Measurements from ENCODE around the gene FOXB2.
"Not testable (repeated sequence)": the region's sequence is repeated elsewhere in the genome, so short reads cannot be mapped to it uniquely, and the experiment has no call there.

FOXB2 gene

GRCh38 chr9:77016121-77016525 is 3.3 kb upstream of the FOXB2 start:
- no peak for DNase-seq (ENCODE audit: low read depth in 2 of 2)

DNA sequence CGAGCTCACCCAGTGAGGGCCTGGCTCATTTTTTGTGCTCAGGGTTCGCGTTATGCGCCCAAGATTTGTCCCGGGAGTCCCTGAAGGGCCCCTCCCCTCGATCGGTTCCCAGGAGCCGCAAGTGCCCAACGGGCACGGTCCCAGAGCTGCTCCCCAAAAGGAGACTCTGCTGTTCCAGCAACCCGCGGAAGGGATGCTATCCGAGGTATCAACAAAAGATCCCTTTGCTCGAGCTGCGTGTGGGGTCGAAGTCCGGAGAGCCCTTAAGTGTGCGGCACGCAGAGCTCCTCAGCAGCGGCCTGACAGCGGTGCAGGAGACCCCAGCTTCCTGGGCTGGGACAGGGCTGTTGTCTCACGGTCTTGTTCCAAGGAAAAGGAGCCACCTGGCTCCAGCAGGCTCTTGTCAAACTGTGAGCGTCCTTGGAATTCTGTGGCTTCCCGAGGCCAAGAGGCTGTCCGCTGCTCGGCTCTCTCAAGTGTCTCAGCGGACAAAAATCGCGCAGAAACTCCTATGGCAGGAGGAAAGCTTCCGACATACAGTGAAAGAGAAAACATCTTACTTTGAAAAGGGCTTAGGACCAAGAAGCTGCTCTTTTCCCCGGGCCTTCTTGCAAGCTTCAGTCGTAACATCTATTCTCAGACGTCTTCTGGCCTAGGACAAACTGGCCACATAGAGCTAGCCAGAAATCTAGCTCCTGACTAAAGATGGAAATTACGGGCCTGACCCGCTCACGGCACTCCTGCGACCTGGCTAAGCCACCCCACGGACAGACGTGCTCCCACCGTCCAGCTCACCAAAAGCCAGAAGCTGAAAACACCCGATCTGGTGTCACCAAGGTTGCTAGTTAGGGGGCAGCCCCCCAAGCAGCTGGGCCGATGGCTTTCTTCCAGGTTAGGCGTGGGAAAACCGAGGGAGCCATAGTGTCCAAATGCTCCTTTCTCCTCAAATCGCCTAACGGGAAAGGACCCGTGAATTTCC is 2.6 kb upstream of the FOXB2 start:
- DNase-seq (ENCODE audit: low read depth in 2 of 2) = no peak

DNA sequence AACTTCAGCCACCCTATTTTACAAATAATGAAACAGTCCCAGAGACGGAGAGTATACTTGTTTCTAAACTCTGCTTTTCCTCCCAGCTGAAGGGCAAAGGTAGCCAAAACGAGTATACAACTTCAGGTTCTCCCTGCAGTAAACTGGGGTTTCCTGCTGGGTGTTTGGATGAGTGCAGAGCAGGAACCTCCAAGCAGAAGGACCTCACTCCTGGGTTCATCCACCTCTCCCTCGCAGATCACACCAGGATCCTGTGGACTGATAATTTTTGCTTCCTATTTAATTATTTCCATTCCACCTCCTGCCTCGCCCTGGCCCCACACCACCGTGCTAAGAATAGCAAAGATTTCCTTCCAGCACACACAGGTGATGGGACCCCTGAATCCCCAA is 2.0 kb upstream of the FOXB2 start:
- no peak for DNase-seq (ENCODE audit: low read depth in 2 of 2)

GRCh38 chr9:77018058-77018968 is 1.1 kb upstream of the FOXB2 start:
- no peak for DNase-seq (ENCODE audit: low read depth in 2 of 2)

DNA sequence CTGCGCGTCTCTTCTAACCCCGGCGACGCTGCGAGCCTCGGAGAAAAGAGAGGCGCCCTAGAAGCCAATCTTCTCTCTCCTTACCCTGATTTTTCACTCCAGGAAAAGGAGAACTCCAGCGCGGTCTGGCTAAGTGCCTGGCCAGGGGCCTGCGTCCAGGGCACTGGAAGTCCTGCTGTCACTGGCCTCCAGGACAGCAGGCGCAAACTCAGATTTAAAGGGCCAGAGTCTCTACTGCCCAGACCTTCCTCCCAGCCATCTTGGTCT is 553 bp upstream of the FOXB2 start:
- DNase-seq (ENCODE audit: low read depth in 2 of 2) = no peak

GRCh38 chr9:77019926-77020412 is 514 bp downstream of the FOXB2 start:
- no peak for DNase-seq (ENCODE audit: low read depth in 2 of 2)

- no peak for DNase-seq (ENCODE audit: low read depth in 2 of 2)
Measured at GRCh38 chr9:77020413-77021290, 1.2 kb downstream of the FOXB2 start.

DNA sequence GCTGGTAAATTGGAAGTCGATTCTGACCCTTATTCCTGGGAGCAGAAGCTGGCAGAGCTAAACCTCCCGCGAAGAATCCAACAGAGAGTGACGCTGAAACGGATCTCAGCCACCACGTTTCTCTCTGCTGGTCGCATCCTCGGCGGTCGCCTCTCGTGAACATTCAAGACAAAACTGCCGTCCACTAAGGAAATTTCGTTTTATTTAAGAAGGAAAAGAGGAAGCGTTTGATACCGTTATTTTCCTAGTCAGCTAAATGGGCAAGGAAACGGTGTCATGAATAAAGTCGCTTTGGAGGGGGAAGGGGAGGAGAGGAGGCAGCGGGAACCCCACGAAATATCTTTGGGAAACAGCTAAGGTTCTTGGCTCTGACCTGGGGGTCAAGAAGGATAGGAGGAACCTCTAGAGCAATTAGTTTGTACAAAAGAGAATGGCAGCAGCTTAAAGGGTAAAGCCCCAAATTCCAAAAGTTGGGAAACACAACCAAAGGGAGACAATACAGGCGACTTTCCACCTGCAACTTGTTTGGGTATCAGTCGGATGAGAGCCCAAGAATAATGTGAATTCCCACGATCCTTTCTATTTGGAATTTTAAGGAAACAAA is 1.9 kb downstream of the FOXB2 start:
- DNase-seq (ENCODE audit: low read depth in 2 of 2) = no peak

DNA sequence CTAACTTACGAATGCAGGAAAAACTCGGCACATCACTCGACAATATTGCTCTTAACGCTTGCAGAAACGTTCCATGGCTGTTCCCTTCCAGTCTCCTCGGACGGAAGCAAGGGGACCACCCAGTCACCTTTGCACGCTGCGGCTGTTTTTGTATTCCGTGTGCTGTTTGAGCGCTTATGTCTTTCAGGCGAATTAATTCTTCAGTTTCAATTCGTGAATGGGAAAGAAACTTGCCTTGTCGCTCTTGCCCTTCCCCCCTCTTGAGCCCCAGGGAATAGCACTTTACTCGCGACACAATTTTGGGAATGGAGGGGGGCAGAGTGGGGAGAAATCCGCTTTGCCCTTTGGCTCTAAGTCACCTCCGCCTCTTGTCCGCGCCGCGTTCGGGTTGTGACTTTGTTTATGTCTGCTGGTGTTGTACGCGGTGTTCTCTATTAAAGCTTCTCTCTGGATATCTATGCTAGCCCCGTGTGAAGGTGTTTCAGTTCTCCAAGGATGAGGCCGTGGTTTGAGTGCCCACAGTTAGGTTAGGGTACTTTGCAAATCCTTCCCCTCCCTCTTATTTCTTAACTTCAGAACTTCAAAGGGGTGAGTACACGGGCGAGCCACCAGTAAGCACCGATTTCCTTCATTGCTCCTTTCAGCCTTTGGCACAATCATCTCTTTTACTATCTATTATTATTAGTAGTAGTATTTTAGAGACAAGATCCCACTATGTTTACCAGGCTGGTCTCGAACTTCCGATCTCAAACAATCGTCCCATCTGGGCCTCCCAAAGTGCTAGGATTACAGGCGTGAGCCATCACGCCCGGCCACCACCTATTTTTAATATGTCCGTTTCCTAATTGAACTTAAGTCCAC is 2.7 kb downstream of the FOXB2 start:
- DNase-seq (ENCODE audit: low read depth in 2 of 2) = no peak

- no peak for DNase-seq (ENCODE audit: low read depth in 2 of 2)
Measured at GRCh38 chr9:77022783-77023440, 3.5 kb downstream of the FOXB2 start.

GRCh38 chr9:77023726-77024125 is 4.3 kb downstream of the FOXB2 start:
- no peak for DNase-seq (ENCODE audit: low read depth in 2 of 2)

DNA sequence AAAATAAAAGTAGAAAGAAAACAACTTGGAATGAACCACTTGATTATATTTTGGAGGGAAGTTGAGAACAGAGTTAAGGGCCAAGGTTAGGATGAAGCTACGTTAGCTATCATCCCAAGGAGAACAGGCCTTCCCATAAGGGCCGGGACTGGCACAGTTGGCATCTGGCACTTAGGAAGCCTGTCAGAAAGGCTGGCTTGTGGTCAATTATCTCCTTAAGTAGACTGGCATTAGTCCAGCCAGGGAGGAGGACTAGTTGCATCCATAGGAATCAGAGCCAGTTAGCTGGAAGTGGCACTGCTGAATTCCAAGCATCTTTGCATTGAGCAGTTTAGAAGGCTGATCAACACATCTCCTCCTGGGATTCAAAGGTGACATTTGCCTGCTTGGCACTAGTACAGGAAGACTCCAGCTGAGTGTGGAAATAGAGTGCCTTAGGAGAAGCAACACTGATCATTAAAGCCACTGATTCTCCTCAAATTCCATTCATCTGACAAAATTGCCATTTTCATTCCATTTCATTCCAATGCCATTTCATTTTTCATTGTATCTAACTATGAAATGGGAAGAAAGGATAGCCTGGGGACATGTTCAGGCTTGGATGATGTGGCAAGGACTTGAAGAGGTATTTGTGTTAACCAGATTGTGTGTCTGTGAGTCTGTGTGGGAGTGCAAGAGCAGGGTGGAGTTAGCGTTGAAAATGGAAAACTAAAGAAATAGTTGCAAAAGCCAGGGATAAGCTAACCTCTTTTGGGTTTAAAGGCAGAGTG is 5.5 kb downstream of the FOXB2 start:
- DNase-seq (ENCODE audit: low read depth in 2 of 2) = no peak

GRCh38 chr9:77028478-77028877 is 9.0 kb downstream of the FOXB2 start:
- DNase-seq (ENCODE audit: low read depth in 2 of 2) = no peak

- no peak for DNase-seq (ENCODE audit: low read depth in 2 of 2)
Measured at GRCh38 chr9:77030045-77030444, 10.6 kb downstream of the FOXB2 start.

GRCh38 chr9:77038281-77039036 is 19.0 kb downstream of the FOXB2 start:
- DNase-seq (ENCODE audit: low read depth in 2 of 2) = no peak

GRCh38 chr9:77040340-77040739 is 20.9 kb downstream of the FOXB2 start:
- DNase-seq (ENCODE audit: low read depth in 2 of 2) = no peak

DNA sequence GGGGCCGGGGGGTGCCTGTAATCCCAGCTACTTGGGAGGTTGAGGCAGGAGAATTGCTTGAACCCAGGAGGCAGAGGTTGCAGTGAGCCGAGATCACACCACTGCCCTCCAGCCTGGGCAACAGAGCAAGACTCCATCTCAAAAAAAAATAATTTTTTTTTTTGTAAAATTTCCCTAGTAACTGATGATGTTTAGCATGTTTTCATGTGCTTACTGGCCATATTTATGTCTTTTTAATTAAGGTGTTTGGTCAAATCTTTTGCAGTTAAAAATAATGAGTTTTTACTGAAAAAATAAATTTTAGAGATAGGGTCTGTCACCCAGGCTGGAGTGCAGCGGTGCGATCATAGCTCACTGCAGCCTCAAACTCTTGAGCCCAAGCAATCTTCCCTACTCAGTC is 24.3 kb downstream of the FOXB2 start:
- DNase-seq (ENCODE audit: low read depth in 2 of 2) = not testable (repeated sequence)

GRCh38 chr9:77060681-77061080 is 41.2 kb downstream of the FOXB2 start:
- DNase-seq (ENCODE audit: low read depth in 2 of 2) = not testable (repeated sequence)
